ENCODE measurements around the gene BAHCC1.

DNA sequence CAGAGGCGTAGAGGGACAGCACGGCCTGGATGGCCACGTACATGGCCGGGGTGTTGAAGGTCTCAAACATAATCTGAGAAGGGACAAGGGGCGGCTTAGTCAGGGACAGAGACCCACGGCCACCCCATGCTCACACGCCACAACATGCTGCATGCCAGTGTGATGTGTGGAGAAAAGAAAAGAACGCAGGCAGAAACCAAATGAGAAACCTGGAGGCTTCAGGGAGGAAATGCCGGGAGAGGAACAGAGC, 116.2 kb downstream of the BAHCC1 start:
- TF ChIP-seq, protein P1, sequence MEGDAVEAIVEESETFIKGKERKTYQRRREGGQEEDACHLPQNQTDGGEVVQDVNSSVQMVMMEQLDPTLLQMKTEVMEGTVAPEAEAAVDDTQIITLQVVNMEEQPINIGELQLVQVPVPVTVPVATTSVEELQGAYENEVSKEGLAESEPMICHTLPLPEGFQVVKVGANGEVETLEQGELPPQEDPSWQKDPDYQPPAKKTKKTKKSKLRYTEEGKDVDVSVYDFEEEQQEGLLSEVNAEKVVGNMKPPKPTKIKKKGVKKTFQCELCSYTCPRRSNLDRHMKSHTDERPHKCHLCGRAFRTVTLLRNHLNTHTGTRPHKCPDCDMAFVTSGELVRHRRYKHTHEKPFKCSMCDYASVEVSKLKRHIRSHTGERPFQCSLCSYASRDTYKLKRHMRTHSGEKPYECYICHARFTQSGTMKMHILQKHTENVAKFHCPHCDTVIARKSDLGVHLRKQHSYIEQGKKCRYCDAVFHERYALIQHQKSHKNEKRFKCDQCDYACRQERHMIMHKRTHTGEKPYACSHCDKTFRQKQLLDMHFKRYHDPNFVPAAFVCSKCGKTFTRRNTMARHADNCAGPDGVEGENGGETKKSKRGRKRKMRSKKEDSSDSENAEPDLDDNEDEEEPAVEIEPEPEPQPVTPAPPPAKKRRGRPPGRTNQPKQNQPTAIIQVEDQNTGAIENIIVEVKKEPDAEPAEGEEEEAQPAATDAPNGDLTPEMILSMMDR (IDR thresholded peaks at IDR 0.05; ENCODE audit: extremely low read depth in 1 of 2, insufficient read depth in 1 of 2, low read depth in 1 of 2, low read length in 2 of 2) = no peak
- TF ChIP-seq, protein P2, sequence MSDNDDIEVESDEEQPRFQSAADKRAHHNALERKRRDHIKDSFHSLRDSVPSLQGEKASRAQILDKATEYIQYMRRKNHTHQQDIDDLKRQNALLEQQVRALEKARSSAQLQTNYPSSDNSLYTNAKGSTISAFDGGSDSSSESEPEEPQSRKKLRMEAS (IDR thresholded peaks at IDR 0.05; ENCODE audit: insufficient read depth, insufficient read length) = no peak
- TF ChIP-seq POLR2AphosphoS5 (IDR thresholded peaks at IDR 0.05; ENCODE audit: insufficient read depth, low read depth, low read length) = no peak
- no peak for TF ChIP-seq POLR2A (IDR thresholded peaks at IDR 0.05; ENCODE audit: low read depth, low read length)

Data from endothelial cell of umbilical vein (primary cell).